HL-60 (cell line): ENCODE measurements around the gene WASF1.

Experiments
- POLR2AphosphoS5 ChIP-seq: IDR thresholded peaks from 2 replicates; pipeline ENCODE4 v1.6.1; 2012; ENCODE audit warnings: low read depth
- TF ChIP-seq, protein P1 (sequence below): IDR thresholded peaks from 2 replicates; pipeline ENCODE4 v1.6.1; 2012; ENCODE audit warnings: low read depth; ENCODE audit not compliant: insufficient replicate concordance
- TF ChIP-seq, protein P2 (sequence below): IDR thresholded peaks from one replicate; pipeline ENCODE4 v1.5.1; 2011; ENCODE audit warnings: low read length, control low read depth, inconsistent platforms; ENCODE audit not compliant: insufficient read depth

DNA sequence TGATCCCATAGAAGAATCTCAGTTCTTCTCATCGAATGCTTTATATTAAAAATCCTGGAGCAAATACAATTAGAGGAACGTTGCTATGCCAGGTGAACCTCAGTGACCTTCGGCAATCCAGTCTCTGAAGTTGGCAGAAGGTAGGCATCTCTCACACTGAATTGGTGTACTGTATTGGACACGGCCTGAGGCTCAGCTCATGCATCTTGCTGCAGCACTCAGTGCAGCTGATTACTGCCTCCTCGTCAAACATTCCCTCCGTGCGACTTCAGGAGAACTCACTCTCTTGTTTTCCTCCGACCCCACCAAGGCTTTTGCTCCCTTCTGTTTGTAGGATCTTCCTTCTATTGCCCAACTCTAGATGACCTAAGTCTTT, 110.9 kb downstream of the WASF1 start:
- no peak for TF ChIP-seq POLR2AphosphoS5
- TF ChIP-seq, protein P1, sequence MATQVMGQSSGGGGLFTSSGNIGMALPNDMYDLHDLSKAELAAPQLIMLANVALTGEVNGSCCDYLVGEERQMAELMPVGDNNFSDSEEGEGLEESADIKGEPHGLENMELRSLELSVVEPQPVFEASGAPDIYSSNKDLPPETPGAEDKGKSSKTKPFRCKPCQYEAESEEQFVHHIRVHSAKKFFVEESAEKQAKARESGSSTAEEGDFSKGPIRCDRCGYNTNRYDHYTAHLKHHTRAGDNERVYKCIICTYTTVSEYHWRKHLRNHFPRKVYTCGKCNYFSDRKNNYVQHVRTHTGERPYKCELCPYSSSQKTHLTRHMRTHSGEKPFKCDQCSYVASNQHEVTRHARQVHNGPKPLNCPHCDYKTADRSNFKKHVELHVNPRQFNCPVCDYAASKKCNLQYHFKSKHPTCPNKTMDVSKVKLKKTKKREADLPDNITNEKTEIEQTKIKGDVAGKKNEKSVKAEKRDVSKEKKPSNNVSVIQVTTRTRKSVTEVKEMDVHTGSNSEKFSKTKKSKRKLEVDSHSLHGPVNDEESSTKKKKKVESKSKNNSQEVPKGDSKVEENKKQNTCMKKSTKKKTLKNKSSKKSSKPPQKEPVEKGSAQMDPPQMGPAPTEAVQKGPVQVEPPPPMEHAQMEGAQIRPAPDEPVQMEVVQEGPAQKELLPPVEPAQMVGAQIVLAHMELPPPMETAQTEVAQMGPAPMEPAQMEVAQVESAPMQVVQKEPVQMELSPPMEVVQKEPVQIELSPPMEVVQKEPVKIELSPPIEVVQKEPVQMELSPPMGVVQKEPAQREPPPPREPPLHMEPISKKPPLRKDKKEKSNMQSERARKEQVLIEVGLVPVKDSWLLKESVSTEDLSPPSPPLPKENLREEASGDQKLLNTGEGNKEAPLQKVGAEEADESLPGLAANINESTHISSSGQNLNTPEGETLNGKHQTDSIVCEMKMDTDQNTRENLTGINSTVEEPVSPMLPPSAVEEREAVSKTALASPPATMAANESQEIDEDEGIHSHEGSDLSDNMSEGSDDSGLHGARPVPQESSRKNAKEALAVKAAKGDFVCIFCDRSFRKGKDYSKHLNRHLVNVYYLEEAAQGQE: no peak
- TF ChIP-seq, protein P2, sequence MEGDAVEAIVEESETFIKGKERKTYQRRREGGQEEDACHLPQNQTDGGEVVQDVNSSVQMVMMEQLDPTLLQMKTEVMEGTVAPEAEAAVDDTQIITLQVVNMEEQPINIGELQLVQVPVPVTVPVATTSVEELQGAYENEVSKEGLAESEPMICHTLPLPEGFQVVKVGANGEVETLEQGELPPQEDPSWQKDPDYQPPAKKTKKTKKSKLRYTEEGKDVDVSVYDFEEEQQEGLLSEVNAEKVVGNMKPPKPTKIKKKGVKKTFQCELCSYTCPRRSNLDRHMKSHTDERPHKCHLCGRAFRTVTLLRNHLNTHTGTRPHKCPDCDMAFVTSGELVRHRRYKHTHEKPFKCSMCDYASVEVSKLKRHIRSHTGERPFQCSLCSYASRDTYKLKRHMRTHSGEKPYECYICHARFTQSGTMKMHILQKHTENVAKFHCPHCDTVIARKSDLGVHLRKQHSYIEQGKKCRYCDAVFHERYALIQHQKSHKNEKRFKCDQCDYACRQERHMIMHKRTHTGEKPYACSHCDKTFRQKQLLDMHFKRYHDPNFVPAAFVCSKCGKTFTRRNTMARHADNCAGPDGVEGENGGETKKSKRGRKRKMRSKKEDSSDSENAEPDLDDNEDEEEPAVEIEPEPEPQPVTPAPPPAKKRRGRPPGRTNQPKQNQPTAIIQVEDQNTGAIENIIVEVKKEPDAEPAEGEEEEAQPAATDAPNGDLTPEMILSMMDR: no peak
